Bladder microvascular endothelial cell (primary cell): ENCODE results near the gene HTR3C. TPM values are rescaled to one million over a fixed set of nuclear protein-coding genes. Genes with fewer than 3 reads are reported as not detected.

Source experiments
- total RNA-seq: library from RNA; depleted of rRNA; stranded (reverse); fragments of >200 nt; gene quantifications from 2 replicates; pipeline ENCODE4 v1.2.3, GENCODE V29; 2014

Gene HTR3C
- not detected in 2 replicates for total RNA-seq

GRCh38 chr3:184052767-184053166 is at the start of gene HTR3C:
TSS of gene HTR3C (plus strand) at chr3:184053047. CDS start at chr3:184053081, 34 bp downstream.

GRCh38 chr3:184017672-184018423 is 35.0 kb upstream of the HTR3C start, which contains the start of gene ABCC5:
TSS of gene ABCC5 (minus strand) at chr3:184017884. CDS start at chr3:184014392, 3,492 bp downstream.

GRCh38 chr3:184031187-184031792 is 21.6 kb upstream of the HTR3C start, which contains the start of gene HTR3D:
TSS of gene HTR3D (plus strand) at chr3:184031742. CDS start at chr3:184031742, 0 bp downstream.

GRCh38 chr3:184096811-184097383 is 44.0 kb downstream of the HTR3C start, which contains the start of gene HTR3E:
TSS of gene HTR3E (plus strand) at chr3:184097064. CDS start at chr3:184097530, 466 bp downstream.

Other genes with a start within 250 kb of the HTR3C start
- gene MAP6D1, start 227.5 kb upstream of the HTR3C start, total RNA-seq: 0.97 and 1.2 TPM in 2 replicates
- 21.0 and 25.6 TPM in 2 replicates for gene PARL, start 168.2 kb upstream of the HTR3C start, total RNA-seq
- gene ABCC5, start 35.2 kb upstream of the HTR3C start, total RNA-seq: 7.9 and 17.1 TPM in 2 replicates
- not detected in 2 replicates for gene HTR3D, start 21.3 kb upstream of the HTR3C start, total RNA-seq
- not detected in 2 replicates for gene HTR3E, start 44.0 kb downstream of the HTR3C start, total RNA-seq
- 31.7 and 50.0 TPM in 2 replicates for gene EIF2B5, start 82.3 kb downstream of the HTR3C start, total RNA-seq
- 15.9 and 28.8 TPM in 2 replicates for gene DVL3, start 102.3 kb downstream of the HTR3C start, total RNA-seq
- gene AP2M1, start 121.8 kb downstream of the HTR3C start, total RNA-seq: 396 and 554 TPM in 2 replicates
- 38.5 and 54.1 TPM in 2 replicates for gene ABCF3, start 133.2 kb downstream of the HTR3C start, total RNA-seq
- gene VWA5B2, start 176.5 kb downstream of the HTR3C start, total RNA-seq: 0.13 TPM in 1 of 2 replicates, not detected in the other
- 14.6 and 43.5 TPM in 2 replicates for gene ALG3, start 195.9 kb downstream of the HTR3C start, total RNA-seq
- 3.2 and 3.4 TPM in 2 replicates for gene EEF1AKMT4, start 196.6 kb downstream of the HTR3C start, total RNA-seq
- gene CAMK2N2, start 208.5 kb downstream of the HTR3C start, total RNA-seq: 0.13 TPM in 1 of 2 replicates, not detected in the other
- not detected in 2 replicates for gene ECE2, start 223.0 kb downstream of the HTR3C start, total RNA-seq
- 371 and 561 TPM in 2 replicates for gene PSMD2, start 246.2 kb downstream of the HTR3C start, total RNA-seq